Stomach smooth muscle (tissue), 2 donors: Measurements from ENCODE around the gene IKZF1.

Experiments used
- H3K27ac ChIP-seq: one replicate; pipeline ENCODE4 v1.7.0; 2013; ENCODE audit warnings: mild to moderate bottlenecking, low read length, inconsistent platforms
- H3K27me3 ChIP-seq, 2 donors: one replicate each; pipeline ENCODE4 v1.7.0; 2013; ENCODE audit warnings: low read length in 2 of 2; ENCODE audit not compliant: insufficient read depth in 2 of 2, control insufficient read depth in 1 of 2
- H3K36me3 ChIP-seq, 2 donors: one replicate each; pipeline ENCODE4 v1.7.0; 2013; ENCODE audit warnings: low read length in 2 of 2; ENCODE audit not compliant: control insufficient read depth in 2 of 2, insufficient read depth in 2 of 2
- H3K4me1 ChIP-seq: one replicate; pipeline ENCODE4 v1.7.0; 2013; ENCODE audit warnings: low read length; ENCODE audit not compliant: control insufficient read depth, insufficient read depth
- H3K4me3 ChIP-seq, 2 donors: one replicate each; pipeline ENCODE4 v1.7.0; 2013; ENCODE audit warnings: low read length in 2 of 2
- H3K9ac ChIP-seq, 2 donors: one replicate each; pipeline ENCODE4 v1.7.0; 2013; ENCODE audit warnings: low read length in 2 of 2, mild to moderate bottlenecking in 1 of 2
- H3K9me3 ChIP-seq, 2 donors: one replicate each; pipeline ENCODE4 v1.7.0; 2013; ENCODE audit warnings: low read length in 2 of 2; ENCODE audit not compliant: control insufficient read depth in 2 of 2
- donor health status: healthy.
- donor health status: Pancreatic carcinoma.

The IKZF1 gene

GRCh38 chr7:50416527-50417182, 112.1 kb downstream of the IKZF1 start:
- Histone ChIP-seq H3K9me3 (no peaks in the 10 kb centered on the region), H3K4me1 (no peaks in the 10 kb centered on the region), H3K9ac (no peak overlapping the region), H3K4me3 (no peak overlapping the region), H3K27ac (no peak overlapping the region), H3K36me3 (no peaks in the 10 kb centered on the region), H3K27me3 (no peaks in the 10 kb centered on the region)

GRCh38 chr7:50418086-50418515, 113.6 kb downstream of the IKZF1 start:
- Histone ChIP-seq H3K27ac (no peak overlapping the region), H3K9me3 (no peaks in the 10 kb centered on the region), H3K9ac (no peak overlapping the region), H3K36me3 (no peaks in the 10 kb centered on the region), H3K4me1 (no peaks in the 10 kb centered on the region), H3K4me3 (no peak overlapping the region), H3K27me3 (no peaks in the 10 kb centered on the region)

GRCh38 chr7:50418526-50419290, 114.2 kb downstream of the IKZF1 start:
- H3K9me3 ChIP-seq, result no peaks in the 10 kb centered on the region
- no peak overlapping the region for H3K4me3 ChIP-seq
- H3K9ac ChIP-seq, result no peak overlapping the region
- H3K27me3 ChIP-seq, result no peaks in the 10 kb centered on the region
- no peaks in the 10 kb centered on the region for H3K4me1 ChIP-seq
- no peak overlapping the region for H3K27ac ChIP-seq
- H3K36me3 ChIP-seq, result no peaks in the 10 kb centered on the region

- Histone ChIP-seq H3K36me3 (no peaks in the 10 kb centered on the region), H3K4me3 (no peak overlapping the region), H3K27me3 (no peaks in the 10 kb centered on the region), H3K9me3 (no peaks in the 10 kb centered on the region), H3K27ac (no peak overlapping the region), H3K4me1 (no peaks in the 10 kb centered on the region), H3K9ac (no peak overlapping the region)
These were observed 116.5 kb downstream of the IKZF1 start for GRCh38 chr7:50421043-50421442.

- no peak overlapping the region for H3K4me3 ChIP-seq
- H3K36me3 ChIP-seq, result no peaks in the 10 kb centered on the region
- H3K27ac ChIP-seq, result no peak overlapping the region
- H3K9ac ChIP-seq, result no peak overlapping the region
- no peaks in the 10 kb centered on the region for H3K27me3 ChIP-seq
- H3K9me3 ChIP-seq, result no peaks in the 10 kb centered on the region
- no peaks in the 10 kb centered on the region for H3K4me1 ChIP-seq
These were observed 118.3 kb downstream of the IKZF1 start for GRCh38 chr7:50422858-50423257.

- no peaks in the 10 kb centered on the region for H3K4me1 ChIP-seq
- no peak overlapping the region for H3K9ac ChIP-seq
- H3K36me3 ChIP-seq, result no peaks in the 10 kb centered on the region
- H3K9me3 ChIP-seq, result no peaks in the 10 kb centered on the region
- H3K27me3 ChIP-seq, result no peaks in the 10 kb centered on the region
- no peak overlapping the region for H3K27ac ChIP-seq
- no peak overlapping the region for H3K4me3 ChIP-seq
These were observed 119.3 kb downstream of the IKZF1 start for GRCh38 chr7:50423860-50424259.

GRCh38 chr7:50425318-50425717, 120.8 kb downstream of the IKZF1 start:
- Histone ChIP-seq H3K4me3 (no peak overlapping the region), H3K9me3 (no peaks in the 10 kb centered on the region), H3K4me1 (no peaks in the 10 kb centered on the region), H3K9ac (no peak overlapping the region), H3K36me3 (no peaks in the 10 kb centered on the region), H3K27me3 (no peaks in the 10 kb centered on the region), H3K27ac (no peak overlapping the region)

- Histone ChIP-seq H3K27ac (no peak overlapping the region), H3K36me3 (no peaks in the 10 kb centered on the region)
These were observed 121.9 kb downstream of the IKZF1 start for GRCh38 chr7:50426280-50427045.

GRCh38 chr7:50427518-50427917, 123.0 kb downstream of the IKZF1 start:
- Histone ChIP-seq H3K27ac (no peak overlapping the region), H3K4me3 (no peak overlapping the region), H3K9ac (no peak overlapping the region), H3K4me1 (no peaks in the 10 kb centered on the region), H3K27me3 (no peaks in the 10 kb centered on the region), H3K9me3 (no peaks in the 10 kb centered on the region), H3K36me3 (no peaks in the 10 kb centered on the region)

More at GRCh38 chr7:50426280-50427045, 121.9 kb downstream of the IKZF1 start:
- H3K27me3 ChIP-seq, result no peaks in the 10 kb centered on the region
- H3K9ac ChIP-seq, result no peak overlapping the region
- no peak overlapping the region for H3K4me3 ChIP-seq
- H3K4me1 ChIP-seq, result no peaks in the 10 kb centered on the region
- H3K9me3 ChIP-seq, result no peaks in the 10 kb centered on the region

GRCh38 chr7:50428911-50429310, 124.4 kb downstream of the IKZF1 start:
- H3K4me1 ChIP-seq, result no peaks in the 10 kb centered on the region
- no peak overlapping the region for H3K4me3 ChIP-seq
- H3K27me3 ChIP-seq, result no peaks in the 10 kb centered on the region
- H3K9me3 ChIP-seq, result no peaks in the 10 kb centered on the region
- H3K9ac ChIP-seq, result no peak overlapping the region
- no peaks in the 10 kb centered on the region for H3K36me3 ChIP-seq
- no peak overlapping the region for H3K27ac ChIP-seq
